ENCODE results near the gene TMEM69. TPM values are rescaled to one million over a fixed set of nuclear protein-coding genes. Genes with fewer than 3 reads are reported as not detected.

Gene TMEM69
- total and polyA plus RNA-seq, 2 of the 13 experiments (the other 11 are each of a cell fraction or from before 2014, with no cell fraction given), result 25.4 to 135 TPM

GRCh38 chr1:45687014-45687753, 797 bp upstream of the TMEM69 start (continued):
- TF ChIP-seq UBTF (CRISPR knock-in tag; IDR thresholded peaks at IDR 0.05) (peak; percentile 47; the same call in 1 of the 2 replicates), TOE1 (CRISPR knock-in tag; IDR thresholded peaks at IDR 0.05) (no peak; the same call in 1 of the 2 replicates), SOX13 (IDR thresholded peaks at IDR 0.05) (no peak), SOX13 (CRISPR knock-in tag; conservative IDR thresholded peaks at IDR 0.05 in 1 of 2, IDR thresholded peaks at IDR 0.05 in 1 of 2) (peak in 1 of 2 experiments; percentile 45; a peak in 1 of 4 replicates), ZNF138 (CRISPR knock-in tag; IDR thresholded peaks at IDR 0.05; ENCODE audit: low read depth) (no peak), ZNF557 (CRISPR knock-in tag; IDR thresholded peaks at IDR 0.05) (no peak), KLF11 (CRISPR knock-in tag; IDR thresholded peaks at IDR 0.05) (0 out of 2 replicates have a peak, but pooled peaks have one; percentile 23), ZNF83 (CRISPR knock-in tag; IDR thresholded peaks at IDR 0.05; ENCODE audit: borderline replicate concordance) (no peak), RELA (CRISPR knock-in tag; IDR thresholded peaks at IDR 0.05) (0 out of 2 replicates have a peak, but pooled peaks have one; percentile 9), KLF13 (CRISPR knock-in tag; IDR thresholded peaks at IDR 0.05) (no peak), ZBED4 (CRISPR knock-in tag; IDR thresholded peaks at IDR 0.05; ENCODE audit: borderline replicate concordance) (no peak), ARID4A (CRISPR knock-in tag; IDR thresholded peaks at IDR 0.05; ENCODE audit: borderline replicate concordance) (peak; percentile 56; the same call in 1 of the 2 replicates), ZNF17 (CRISPR knock-in tag; IDR thresholded peaks at IDR 0.05) (no peak), ZSCAN22 (CRISPR knock-in tag; IDR thresholded peaks at IDR 0.05) (no peak), ZNF326 (CRISPR knock-in tag; IDR thresholded peaks at IDR 0.05; ENCODE audit: borderline replicate concordance) (no peak), ZKSCAN1 (IDR thresholded peaks at IDR 0.05; ENCODE audit: low read length) (no peak)
- TF ChIP-seq, protein P1, sequence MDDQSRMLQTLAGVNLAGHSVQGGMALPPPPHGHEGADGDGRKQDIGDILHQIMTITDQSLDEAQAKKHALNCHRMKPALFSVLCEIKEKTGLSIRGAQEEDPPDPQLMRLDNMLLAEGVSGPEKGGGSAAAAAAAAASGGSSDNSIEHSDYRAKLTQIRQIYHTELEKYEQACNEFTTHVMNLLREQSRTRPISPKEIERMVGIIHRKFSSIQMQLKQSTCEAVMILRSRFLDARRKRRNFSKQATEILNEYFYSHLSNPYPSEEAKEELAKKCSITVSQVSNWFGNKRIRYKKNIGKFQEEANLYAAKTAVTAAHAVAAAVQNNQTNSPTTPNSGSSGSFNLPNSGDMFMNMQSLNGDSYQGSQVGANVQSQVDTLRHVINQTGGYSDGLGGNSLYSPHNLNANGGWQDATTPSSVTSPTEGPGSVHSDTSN (CRISPR knock-in tag; IDR thresholded peaks at IDR 0.05; ENCODE audit: borderline replicate concordance), result no peak

Measured in HepG2 (cell line).